ENCODE measurements around the gene PRAC2.
A peak's percentile ranks its signal among the peaks of the same experiment; 100 is the strongest.
"Not testable (repeated sequence)": the region's sequence is repeated elsewhere in the genome, so short reads cannot be mapped to it uniquely, and the experiment has no call there.

Gene PRAC2

GRCh38 chr17:48722915-48723422 lies at the start of gene PRAC2:
PRAC2 (plus strand) TSS chr17:48723185; CDS start chr17:48724411, 1,226 bp downstream.
- DNase-seq = no peak

- DNase-seq = no peak
Measured at GRCh38 chr17:48676963-48677558, 45.9 kb upstream of the PRAC2 start.

- peak; percentile 64 for DNase-seq
Measured at GRCh38 chr17:48678141-48678971, 44.6 kb upstream of the PRAC2 start.

GRCh38 chr17:48679385-48680096 lies 43.4 kb upstream of the PRAC2 start:
- DNase-seq = no peak

- DNase-seq = no peak
Measured at GRCh38 chr17:48681609-48682008, 41.4 kb upstream of the PRAC2 start.

DNA sequence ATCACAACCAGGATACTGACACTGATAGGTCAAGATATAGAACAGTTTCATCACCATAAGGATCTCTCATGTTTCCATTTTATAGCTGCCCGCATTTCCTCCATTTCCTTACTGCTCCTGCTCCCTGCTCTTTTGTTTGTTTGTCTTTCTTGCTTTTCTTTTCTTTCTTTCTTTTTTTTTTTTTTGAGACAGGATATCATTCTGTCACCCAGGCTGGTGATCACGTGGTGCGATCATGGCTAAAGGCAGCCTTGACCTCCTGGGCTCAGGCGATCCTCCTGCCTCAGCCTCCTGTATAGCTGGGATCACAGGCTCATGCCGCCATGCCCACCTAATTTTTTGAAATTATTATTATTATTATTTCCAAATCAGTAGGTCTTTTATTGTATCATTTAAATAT lies 32.3 kb upstream of the PRAC2 start:
- no peak for DNase-seq

- DNase-seq = no peak
Measured at GRCh38 chr17:48692049-48692448, 30.9 kb upstream of the PRAC2 start.

- DNase-seq = no peak
Measured at GRCh38 chr17:48693178-48693577, 29.8 kb upstream of the PRAC2 start.

DNA sequence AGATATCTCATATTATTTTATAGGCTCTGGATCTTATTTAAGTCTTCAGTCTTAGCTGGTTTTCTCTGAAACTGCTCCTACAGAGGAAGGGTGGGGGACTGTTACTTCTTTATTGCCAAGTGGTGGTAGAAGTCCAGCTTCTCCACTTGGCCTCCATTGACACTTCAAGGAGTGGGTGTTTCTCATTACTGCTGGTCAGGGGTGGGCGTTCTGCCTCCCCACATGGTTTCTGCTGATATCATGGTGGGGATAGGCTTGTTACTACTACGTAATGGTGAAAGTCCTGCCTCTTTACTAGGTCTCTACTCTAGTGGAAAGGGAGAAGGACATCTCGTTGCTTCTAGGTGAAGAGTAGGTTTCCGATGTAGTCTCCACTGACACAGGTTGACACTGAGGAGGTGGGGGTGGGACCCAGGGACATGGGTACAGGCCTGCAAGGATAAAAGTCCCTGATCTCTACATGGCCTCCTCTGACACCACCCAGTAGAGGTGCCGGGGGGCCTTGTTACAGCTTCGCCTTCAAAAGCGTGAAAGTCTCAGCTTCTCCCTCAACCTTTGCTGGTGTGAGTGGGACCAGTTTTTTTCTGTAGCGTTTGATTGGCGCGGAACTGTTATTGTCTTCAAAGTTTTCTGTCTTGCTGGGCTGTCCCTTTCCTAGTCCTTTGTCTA lies 21.0 kb upstream of the PRAC2 start:
- DNase-seq = no peak

DNA sequence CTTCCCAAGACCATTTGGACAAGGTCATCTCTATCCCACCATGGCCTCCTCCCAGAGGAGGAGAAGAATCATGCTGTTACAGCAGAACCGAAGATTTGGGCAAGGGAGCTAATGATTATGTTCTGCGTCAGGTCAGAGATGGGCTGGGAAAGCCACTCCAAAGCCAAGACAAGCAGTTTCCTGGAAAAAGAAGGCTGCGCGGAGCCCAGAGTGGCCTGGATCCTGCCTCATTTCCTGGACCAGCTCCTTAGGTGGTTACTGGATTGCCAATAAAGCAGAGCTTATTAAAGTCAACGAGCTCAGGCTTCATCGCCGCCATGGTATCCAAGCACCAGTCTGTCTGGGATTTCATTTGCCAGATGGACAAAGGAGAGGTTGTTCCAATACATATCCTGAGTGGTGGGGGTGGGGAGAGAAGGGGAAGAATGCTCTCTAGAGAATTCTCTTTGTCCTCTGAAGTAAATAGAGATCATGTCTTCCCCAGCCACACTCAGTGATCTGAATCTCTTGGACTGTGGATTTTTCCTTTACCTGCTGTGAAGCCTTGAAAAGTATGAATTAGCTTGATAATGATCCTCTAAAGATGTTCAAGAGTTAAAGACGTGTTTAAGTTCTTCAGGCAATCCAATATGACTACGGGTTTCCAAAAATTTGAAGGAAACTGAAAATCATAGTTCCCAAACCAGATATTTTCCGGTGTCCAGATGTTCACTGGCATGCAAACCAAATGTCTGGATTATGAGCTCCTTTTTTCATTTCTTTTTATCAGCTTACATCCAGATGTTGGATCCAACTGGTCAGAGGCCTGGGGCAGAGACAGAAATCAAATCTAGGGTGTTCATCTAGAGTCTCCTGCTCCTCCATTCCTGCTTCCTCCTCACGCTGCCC lies 18.4 kb upstream of the PRAC2 start:
- DNase-seq = no peak

GRCh38 chr17:48711128-48711527 lies 11.9 kb upstream of the PRAC2 start:
- no peak for DNase-seq

DNA sequence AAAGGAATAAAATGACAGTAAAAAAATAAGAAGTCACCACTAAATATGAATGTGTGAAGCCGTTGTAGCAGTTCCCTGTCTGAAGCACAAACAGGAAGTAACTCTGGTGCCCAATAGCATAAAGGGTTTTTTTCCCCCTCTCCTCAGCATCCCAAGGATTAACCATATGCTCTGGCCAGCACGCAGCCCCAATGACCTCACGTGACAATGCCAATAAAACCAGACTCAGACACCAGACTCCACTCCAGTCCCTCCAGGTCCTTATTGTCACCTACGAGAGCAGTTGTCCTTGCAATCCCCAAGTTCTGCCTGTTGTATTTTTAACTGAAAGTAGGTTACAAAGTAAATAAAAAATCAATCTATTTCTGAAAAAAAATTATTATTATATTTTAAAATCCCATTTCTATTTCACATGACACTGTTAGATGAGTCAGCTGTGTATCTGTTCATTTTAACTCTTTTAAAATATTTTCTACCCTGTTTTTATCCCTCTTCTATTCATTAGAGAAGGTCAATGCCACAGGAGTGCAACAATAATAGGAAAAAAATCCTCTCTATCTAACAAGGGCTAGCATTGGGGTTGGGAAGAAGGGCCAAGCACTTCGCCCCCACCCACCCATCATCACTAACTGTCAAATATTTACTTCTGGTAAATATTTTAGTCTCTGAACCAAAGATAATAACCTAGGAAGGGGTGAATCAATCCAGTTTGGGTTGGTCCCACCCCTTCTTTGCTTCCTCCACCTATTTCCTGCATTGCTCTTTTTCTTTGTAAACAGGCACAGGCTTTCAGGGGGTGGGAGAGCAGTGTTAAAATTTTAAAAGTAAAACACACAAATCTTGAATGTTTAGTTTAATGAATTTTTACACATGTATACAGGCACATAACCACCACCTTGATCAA lies 7.2 kb upstream of the PRAC2 start:
- no peak for DNase-seq

- DNase-seq = not testable (repeated sequence)
Measured at GRCh38 chr17:48716549-48716948, 6.4 kb upstream of the PRAC2 start.

GRCh38 chr17:48717367-48718226 lies 5.4 kb upstream of the PRAC2 start:
- no peak for DNase-seq

GRCh38 chr17:48718227-48718760 lies 4.7 kb upstream of the PRAC2 start:
- no peak for DNase-seq

DNA sequence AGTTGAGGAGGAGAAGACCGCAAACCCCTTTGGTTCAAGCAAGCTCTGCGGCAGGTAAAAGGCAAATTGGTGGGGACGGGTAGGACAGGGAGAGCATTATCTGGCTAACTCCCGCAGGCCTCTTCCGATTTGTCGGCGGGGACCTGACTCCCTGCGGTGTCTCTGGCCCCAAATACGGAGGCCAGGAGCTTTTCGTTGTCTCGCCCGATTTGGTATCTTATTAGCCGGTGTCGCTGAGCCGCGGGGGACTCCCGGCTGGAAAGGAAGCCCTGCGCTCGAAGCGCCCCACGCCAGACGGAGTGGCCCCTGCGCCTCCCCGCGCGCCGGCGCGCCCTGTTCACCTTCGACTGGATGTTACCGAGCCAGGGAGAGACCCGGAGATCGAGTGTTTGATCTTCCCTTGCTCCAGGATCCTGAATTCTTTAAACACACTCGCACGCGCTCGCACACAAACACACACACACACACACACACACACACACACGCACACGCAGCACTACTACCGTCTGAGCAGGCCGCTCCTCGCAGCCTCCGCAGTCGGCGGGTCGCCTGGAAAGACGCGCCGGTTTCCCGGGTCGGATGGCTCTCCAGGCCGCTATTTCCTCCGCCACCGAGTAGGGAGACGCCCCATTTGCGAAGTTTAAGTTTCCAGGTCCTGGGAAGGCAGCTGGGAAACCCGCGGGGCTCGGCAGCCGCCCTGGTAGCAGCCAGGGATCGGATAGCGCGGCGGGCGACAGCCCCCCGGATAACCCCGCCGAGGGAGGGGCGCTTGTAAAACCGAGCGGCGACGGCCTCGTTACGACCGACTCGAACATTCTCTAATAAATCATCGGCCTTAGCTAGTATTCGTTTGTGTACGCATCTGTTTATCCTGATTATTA lies 4.0 kb upstream of the PRAC2 start:
- no peak for DNase-seq

GRCh38 chr17:48719642-48720265 lies 3.2 kb upstream of the PRAC2 start:
- no peak for DNase-seq

All from activated gamma-delta T cell treated with Interleukin-2 at 50 U/mL for 16 hours (primary cell).